Activated CD8-positive, alpha-beta memory T cell treated with anti-CD3 and anti-CD28 coated beads for 1 hour (primary cell): ENCODE data around the gene ZMYM4.
A peak's percentile ranks its signal among the peaks of the same experiment; 100 is the strongest.

ENCODE experiments used
- DNase-seq, 2 donors: peaks; one replicate each; pipeline ENCODE4 v3.0.0-alpha.2; 2020; ENCODE audit warnings: low read depth in 1 of 2; ENCODE audit errors: extremely low read depth in 1 of 2

ZMYM4 gene

GRCh38 chr1:35274197-35274596 lies 5.7 kb downstream of the ZMYM4 start:
- DNase-seq = no peak

- no peak for DNase-seq
Observed at GRCh38 chr1:35278886-35279554, 10.5 kb downstream of the ZMYM4 start.

- no peak for DNase-seq
Observed at GRCh38 chr1:35279555-35279904, 11.0 kb downstream of the ZMYM4 start.

GRCh38 chr1:35280006-35280405 lies 11.5 kb downstream of the ZMYM4 start:
- no peak for DNase-seq

GRCh38 chr1:35281565-35281964 lies 13.1 kb downstream of the ZMYM4 start:
- no peak for DNase-seq

- DNase-seq = no peak
Observed at GRCh38 chr1:35282172-35282571, 13.7 kb downstream of the ZMYM4 start.

- no peak for DNase-seq
Observed at GRCh38 chr1:35284852-35285251, 16.3 kb downstream of the ZMYM4 start.

GRCh38 chr1:35285771-35286606 lies 17.5 kb downstream of the ZMYM4 start:
- DNase-seq = no peak

GRCh38 chr1:35287807-35288640 lies 19.5 kb downstream of the ZMYM4 start:
- DNase-seq = no peak

GRCh38 chr1:35288761-35289160 lies 20.3 kb downstream of the ZMYM4 start:
- no peak for DNase-seq

- DNase-seq = no peak
Observed at GRCh38 chr1:35290452-35290851, 21.9 kb downstream of the ZMYM4 start.

GRCh38 chr1:35294809-35295208 lies 26.3 kb downstream of the ZMYM4 start:
- DNase-seq = no peak

GRCh38 chr1:35297886-35298285 lies 29.4 kb downstream of the ZMYM4 start:
- DNase-seq = no peak

GRCh38 chr1:35298464-35298863 lies 30.0 kb downstream of the ZMYM4 start:
- DNase-seq = peak in 1 of 2 donors; percentile 0

- no peak for DNase-seq
Observed at GRCh38 chr1:35300376-35300775, 31.9 kb downstream of the ZMYM4 start.

- no peak for DNase-seq
Observed at GRCh38 chr1:35301674-35302392, 33.3 kb downstream of the ZMYM4 start.

GRCh38 chr1:35305383-35305782 lies 36.9 kb downstream of the ZMYM4 start:
- DNase-seq = no peak

- DNase-seq = no peak
Observed at GRCh38 chr1:35315649-35316048, 47.1 kb downstream of the ZMYM4 start.

- DNase-seq = no peak
Observed at GRCh38 chr1:35316264-35316663, 47.8 kb downstream of the ZMYM4 start.

- no peak for DNase-seq
Observed at GRCh38 chr1:35319988-35320713, 51.6 kb downstream of the ZMYM4 start.
